CD4-positive, alpha-beta T cell treated with Interleukin-6 for 4 hours (primary cell): ENCODE data around the gene MARK1.
"Not testable (repeated sequence)": the region's sequence is repeated elsewhere in the genome, so short reads cannot be mapped to it uniquely, and the experiment has no call there.

Experiments
- DNase-seq: peaks from one replicate; pipeline ENCODE4 v3.0.0-alpha.2; 2020; ENCODE audit warnings: mixed read lengths

Gene MARK1

GRCh38 chr1:220529521-220530020, 1.6 kb downstream of the MARK1 start:
- no peak for DNase-seq

GRCh38 chr1:220533504-220534109, 5.7 kb downstream of the MARK1 start:
- DNase-seq: no peak

GRCh38 chr1:220544901-220545303, 17.0 kb downstream of the MARK1 start:
- no peak for DNase-seq

GRCh38 chr1:220550811-220551399, 23.0 kb downstream of the MARK1 start:
- DNase-seq: no peak

- DNase-seq: no peak
Observed at GRCh38 chr1:220551718-220552117, 23.8 kb downstream of the MARK1 start.

- DNase-seq: no peak
Observed at GRCh38 chr1:220552672-220553260, 24.8 kb downstream of the MARK1 start.

- no peak for DNase-seq
Observed at GRCh38 chr1:220556641-220557040, 28.7 kb downstream of the MARK1 start.

- no peak for DNase-seq
Observed at GRCh38 chr1:220563564-220563963, 35.6 kb downstream of the MARK1 start.

- DNase-seq: no peak
Observed at GRCh38 chr1:220564216-220564615, 36.3 kb downstream of the MARK1 start.

GRCh38 chr1:220565670-220566069, 37.7 kb downstream of the MARK1 start:
- no peak for DNase-seq

- no peak for DNase-seq
Observed at GRCh38 chr1:220566869-220567268, 38.9 kb downstream of the MARK1 start.

GRCh38 chr1:220572416-220572815, 44.5 kb downstream of the MARK1 start:
- no peak for DNase-seq

- no peak for DNase-seq
Observed at GRCh38 chr1:220573836-220574235, 45.9 kb downstream of the MARK1 start.

GRCh38 chr1:220575718-220576497, 48.0 kb downstream of the MARK1 start:
- DNase-seq: no peak

GRCh38 chr1:220577926-220578325, 50.0 kb downstream of the MARK1 start:
- no peak for DNase-seq

- no peak for DNase-seq
Observed at GRCh38 chr1:220579317-220579716, 51.4 kb downstream of the MARK1 start.

- DNase-seq: no peak
Observed at GRCh38 chr1:220592714-220593113, 64.8 kb downstream of the MARK1 start.

GRCh38 chr1:220594356-220594755, 66.4 kb downstream of the MARK1 start:
- no peak for DNase-seq

GRCh38 chr1:220595179-220595578, 67.2 kb downstream of the MARK1 start:
- DNase-seq: no peak

GRCh38 chr1:220604926-220605325, 77.0 kb downstream of the MARK1 start:
- no peak for DNase-seq

- not testable (repeated sequence) for DNase-seq
Observed at GRCh38 chr1:220605651-220606050, 77.7 kb downstream of the MARK1 start.

GRCh38 chr1:220611100-220611499, 83.2 kb downstream of the MARK1 start:
- DNase-seq: not testable (repeated sequence)

GRCh38 chr1:220616836-220617235, 88.9 kb downstream of the MARK1 start:
- no peak for DNase-seq

- DNase-seq: no peak
Observed at GRCh38 chr1:220628431-220628830, 100.5 kb downstream of the MARK1 start.
